ENCODE results near the gene AOC1. TPM values are rescaled to one million over a fixed set of nuclear protein-coding genes. Genes with fewer than 3 reads are reported as not detected.

AOC1 gene
- total and polyA plus RNA-seq, 10 of the 15 experiments (the other 5 are each of a cell fraction or from before 2014, with no cell fraction given) = 0.07 TPM; not detected in 9

DNA sequence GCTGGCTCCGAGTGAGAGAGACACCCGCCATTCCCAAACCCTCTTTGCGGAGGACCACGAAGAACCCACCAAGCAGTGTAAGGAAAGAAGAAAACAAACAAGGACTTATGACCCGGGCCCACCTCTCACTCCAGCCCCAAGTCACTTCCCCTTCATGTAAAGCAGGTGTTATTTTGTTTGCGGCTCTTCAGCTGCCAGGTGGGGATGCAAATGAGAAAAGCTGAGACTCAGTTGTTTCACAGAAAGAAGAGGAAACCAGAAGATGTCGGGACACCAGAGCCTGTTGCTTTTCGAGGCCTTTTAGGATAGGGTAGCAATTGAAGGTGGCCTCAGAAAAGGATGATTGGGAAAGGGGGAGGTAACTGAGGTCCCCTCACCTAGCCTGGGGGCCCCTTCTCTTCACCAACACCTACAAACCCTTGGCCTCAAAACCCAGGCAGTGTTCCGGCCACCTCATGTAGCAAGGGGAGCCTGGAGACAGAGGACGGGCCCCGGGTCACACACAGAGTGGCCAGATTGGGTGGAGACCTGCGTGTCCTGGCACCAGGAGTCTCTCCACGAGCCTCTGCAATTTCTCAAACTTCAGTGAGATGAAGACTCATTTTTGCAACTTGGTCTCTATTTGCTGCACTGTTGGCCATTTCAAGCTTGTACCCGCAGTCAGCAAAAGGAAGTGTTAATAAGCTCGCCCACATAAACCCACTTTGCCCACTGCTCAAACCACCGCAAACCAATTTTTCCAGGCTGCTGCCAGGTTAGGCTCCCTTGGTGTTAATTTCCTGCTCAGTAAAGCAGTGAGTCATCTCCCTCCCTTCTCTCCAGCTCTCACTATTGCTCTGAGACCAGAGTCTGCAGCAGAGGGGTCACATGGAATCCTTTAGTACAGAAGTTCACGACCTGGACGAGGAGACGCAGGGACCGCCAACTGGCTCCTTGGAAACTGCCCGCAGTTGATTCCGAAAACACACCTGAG is 45.5 kb downstream of the AOC1 start:
- Histone ChIP-seq H3K79me2 (ENCODE audit: control insufficient read depth, insufficient read depth, low read length) (no peaks in the 10 kb centered on the region), H3K27me3 (replicated peaks in 1 of 2; ENCODE audit: control insufficient read depth in 2 of 2, insufficient read depth in 2 of 2, low read length in 1 of 2) (peaks cover 0 to 6% of the 10 kb centered on the region in 2 experiments; a peak in 2 of 4 replicates), H2AFZ (ENCODE audit: control insufficient read depth, low read depth, low read length) (peak overlapping the region; percentile 19), H3K27ac (ENCODE audit: control insufficient read depth, insufficient read depth) (no peak overlapping the region), H3K4me3 (no peak overlapping the region), H3K4me1 (ENCODE audit: control insufficient read depth, insufficient read depth, low read length) (peaks cover 16% of the 10 kb centered on the region), H3K9ac (ENCODE audit: control insufficient read depth, insufficient read depth, low read length) (no peak overlapping the region), H3K9me3 (replicated peaks; ENCODE audit: control insufficient read depth, insufficient read depth, low read length) (no peaks in the 10 kb centered on the region; the same call in 2 of the 3 replicates), H3K4me2 (ENCODE audit: control insufficient read depth, insufficient read depth) (peak overlapping the region; percentile 17), H4K20me1 (ENCODE audit: control insufficient read depth, insufficient read depth) (no peaks in the 10 kb centered on the region), H3K36me3 (ENCODE audit: control insufficient read depth in 2 of 2, insufficient read depth in 2 of 2, low read length in 1 of 2) (no peaks in the 10 kb centered on the region)
- ChIA-PET CTCF (interaction anchor here (0.7 to 2.8 kb wide), 41 partner anchors 9 to 551 kb away, joined by 3 to 18 read pairs (median 4); partner anchors contain the start of genes ABCB8 and NOS3), SMC1A (ENCODE audit: uncharacterized antibody, unreplicated experiment) (interaction anchor here (0.6 to 1.6 kb wide), 13 partner anchors 9 to 118 kb away, joined by 3 to 12 read pairs (median 3); no protein-coding TSS in a partner anchor), RAD21 (ENCODE audit: unreplicated experiment) (interaction anchor here (0.6 to 1.0 kb wide), 4 partner anchors 88 to 226 kb away, joined by 3 read pairs; no protein-coding TSS in a partner anchor), POLR2A (no interaction called here)
- in situ Hi-C loops (cut with MboI) (no loop called here), intact Hi-C loops (cut with micrococcal nuclease; ENCODE audit: unreplicated experiment) (loop anchor here (1.0 to 2.0 kb wide), 2 partner anchors 91 to 213 kb away; no protein-coding TSS in a partner anchor)
- ATAC-seq = peak; percentile 15; the same call in 1 of the 3 replicates
- FAIRE-seq = no peak
- WGBS (ENCODE audit: insufficient coverage, insufficient replicate concordance, low lambda C conversion rate, missing lambda C conversion rate) = 9% methylated on average over 22 of the region's 22 CpGs
- BruUV-seq (replicated peaks) = no TSS peak
- 0 out of 2 replicates have a peak, but pooled peaks have one; percentile 12 for TF ChIP-seq RUNX3 (IDR thresholded peaks at IDR 0.05; ENCODE audit: low read length)
- no peak for TF ChIP-seq ASH2L (IDR thresholded peaks at IDR 0.05; ENCODE audit: borderline replicate concordance, low read depth)
- TF ChIP-seq ZNF217 (IDR thresholded peaks at IDR 0.05) = no peak
- no peak for TF ChIP-seq TCF12 (IDR thresholded peaks at IDR 0.05; ENCODE audit: low read depth, low read length)
- TF ChIP-seq, protein P1, sequence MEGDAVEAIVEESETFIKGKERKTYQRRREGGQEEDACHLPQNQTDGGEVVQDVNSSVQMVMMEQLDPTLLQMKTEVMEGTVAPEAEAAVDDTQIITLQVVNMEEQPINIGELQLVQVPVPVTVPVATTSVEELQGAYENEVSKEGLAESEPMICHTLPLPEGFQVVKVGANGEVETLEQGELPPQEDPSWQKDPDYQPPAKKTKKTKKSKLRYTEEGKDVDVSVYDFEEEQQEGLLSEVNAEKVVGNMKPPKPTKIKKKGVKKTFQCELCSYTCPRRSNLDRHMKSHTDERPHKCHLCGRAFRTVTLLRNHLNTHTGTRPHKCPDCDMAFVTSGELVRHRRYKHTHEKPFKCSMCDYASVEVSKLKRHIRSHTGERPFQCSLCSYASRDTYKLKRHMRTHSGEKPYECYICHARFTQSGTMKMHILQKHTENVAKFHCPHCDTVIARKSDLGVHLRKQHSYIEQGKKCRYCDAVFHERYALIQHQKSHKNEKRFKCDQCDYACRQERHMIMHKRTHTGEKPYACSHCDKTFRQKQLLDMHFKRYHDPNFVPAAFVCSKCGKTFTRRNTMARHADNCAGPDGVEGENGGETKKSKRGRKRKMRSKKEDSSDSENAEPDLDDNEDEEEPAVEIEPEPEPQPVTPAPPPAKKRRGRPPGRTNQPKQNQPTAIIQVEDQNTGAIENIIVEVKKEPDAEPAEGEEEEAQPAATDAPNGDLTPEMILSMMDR (IDR thresholded peaks at IDR 0.05 in 2 of 3, conservative IDR thresholded peaks at IDR 0.05 in 1 of 3; ENCODE audit: control insufficient read depth in 2 of 3, extremely low read depth in 1 of 3, insufficient read depth in 1 of 3, low read depth in 3 of 3, low read length in 3 of 3) = no peak
- TF ChIP-seq TCF3 (IDR thresholded peaks at IDR 0.05; ENCODE audit: borderline replicate concordance, insufficient read depth, low read depth, low read length) = no peak
- TF ChIP-seq SUPT20H (IDR thresholded peaks at IDR 0.05; ENCODE audit: borderline replicate concordance, control insufficient read depth, low read depth, low read length) = no peak
- DNase-seq (ENCODE audit: low read depth, low spot score) = no peak

All from GM12878 (cell line).